Kidney (tissue), 14 donors: ENCODE data around the gene FAM156A. TPM values are rescaled to one million over a fixed set of nuclear protein-coding genes. Genes with fewer than 3 reads are reported as not detected.
"Not testable (repeated sequence)": the region's sequence is repeated elsewhere in the genome, so short reads cannot be mapped to it uniquely, and the experiment has no call there.

ENCODE experiments used
- DNase-seq, 5 donors: peaks; one replicate each; pipeline ENCODE4 v3.0.0-alpha.2; 2013 to 2020
- FAIRE-seq: peaks from 2 replicates; lab custom pipeline; 2012; peaks lifted over from hg19 to GRCh38; lab: Jason Lieb, UNC
- H3K27ac ChIP-seq, 2 donors: one replicate each; pipeline ENCODE4 v1.7.0; 2013; ENCODE audit warnings: low read depth in 2 of 2, low read length in 2 of 2, inconsistent platforms in 1 of 2
- H3K27me3 ChIP-seq: one replicate; pipeline ENCODE4 v1.7.1; 2013; ENCODE audit warnings: low read length, inconsistent platforms; ENCODE audit not compliant: control insufficient read depth, insufficient read depth
- H3K36me3 ChIP-seq, 3 donors: one replicate each; pipeline versions ENCODE4 v1.7.0 to v1.7.1; 2013; ENCODE audit warnings: low read length in 3 of 3, control low read depth in 1 of 3, inconsistent platforms in 1 of 3; ENCODE audit not compliant: insufficient read depth in 3 of 3, control insufficient read depth in 2 of 3
- H3K4me1 ChIP-seq, 3 donors: one replicate each; pipeline versions ENCODE4 v1.7.0 to v1.7.1; 2013; ENCODE audit warnings: low read length in 3 of 3, inconsistent platforms in 1 of 3, low read depth in 1 of 3; ENCODE audit not compliant: control insufficient read depth in 2 of 3, insufficient read depth in 2 of 3
- H3K4me3 ChIP-seq, 3 donors: one replicate each; pipeline versions ENCODE4 v1.7.0 to v1.8.1; 2013; ENCODE audit warnings: low read length in 3 of 3, control low read depth in 1 of 3, inconsistent platforms in 1 of 3
- H3K9ac ChIP-seq, 3 donors: one replicate each; pipeline versions ENCODE4 v1.7.0 to v1.7.1; 2013; ENCODE audit warnings: low read length in 3 of 3, control low read depth in 1 of 3, inconsistent platforms in 1 of 3
- H3K9me3 ChIP-seq, 3 donors: one replicate each; pipeline versions ENCODE4 v1.7.0 to v1.7.1; 2013; ENCODE audit warnings: low read length in 3 of 3, control low read depth in 1 of 3, inconsistent platforms in 1 of 3; ENCODE audit not compliant: control insufficient read depth in 2 of 3, insufficient read depth in 1 of 3
- intact Hi-C: fragments of 100-400 bp; cut with DNase I; formaldehyde crosslinking; loops from one replicate; pipeline ENCODE4 v1.11.1; 2022
- polyA plus RNA-seq: library from polyadenylated mRNA; stranded (reverse); fragments of 350-450 nt; fragmentation: Illumina TruSeq; extraction: RNeasy Lipid Tissue Mini Kit (QIAGEN cat#74804); gene quantifications from one replicate; pipeline ENCODE4 v1.2.3, GENCODE V29; 2014; ENCODE audit warnings: low read depth, low replicate concordance; ENCODE audit not compliant: insufficient read depth
- total RNA-seq: library from RNA; stranded (reverse); fragmentation: NEBNext Ultra II Directional; extraction: Animal tissue kit (Norgen Biotek cat#: 25700); gene quantifications from one replicate; pipeline ENCODE4 v1.2.1, GENCODE V29; 2021
- TF ChIP-seq, protein P1 (sequence below): IDR thresholded peaks from 3 replicates; pipeline ENCODE4 v1.5.1; 2012; ENCODE audit warnings: mild to moderate bottlenecking, moderate library complexity, borderline replicate concordance; ENCODE audit not compliant: insufficient read depth; ENCODE audit errors: extremely low read depth
- donor health status: control.
- donor health status: control.
- donor health status: control.
- donor health status: control.
- donor health status: control.
- donor health status: DM: yes; HTN: yes; CAD: no.
- donor health status: Normal renal cell carcinoma (clear cell type).

FAM156A gene
- total and polyA plus RNA-seq, 2 donors from 2014 or later, result 9.9 to 20.5 TPM

DNA sequence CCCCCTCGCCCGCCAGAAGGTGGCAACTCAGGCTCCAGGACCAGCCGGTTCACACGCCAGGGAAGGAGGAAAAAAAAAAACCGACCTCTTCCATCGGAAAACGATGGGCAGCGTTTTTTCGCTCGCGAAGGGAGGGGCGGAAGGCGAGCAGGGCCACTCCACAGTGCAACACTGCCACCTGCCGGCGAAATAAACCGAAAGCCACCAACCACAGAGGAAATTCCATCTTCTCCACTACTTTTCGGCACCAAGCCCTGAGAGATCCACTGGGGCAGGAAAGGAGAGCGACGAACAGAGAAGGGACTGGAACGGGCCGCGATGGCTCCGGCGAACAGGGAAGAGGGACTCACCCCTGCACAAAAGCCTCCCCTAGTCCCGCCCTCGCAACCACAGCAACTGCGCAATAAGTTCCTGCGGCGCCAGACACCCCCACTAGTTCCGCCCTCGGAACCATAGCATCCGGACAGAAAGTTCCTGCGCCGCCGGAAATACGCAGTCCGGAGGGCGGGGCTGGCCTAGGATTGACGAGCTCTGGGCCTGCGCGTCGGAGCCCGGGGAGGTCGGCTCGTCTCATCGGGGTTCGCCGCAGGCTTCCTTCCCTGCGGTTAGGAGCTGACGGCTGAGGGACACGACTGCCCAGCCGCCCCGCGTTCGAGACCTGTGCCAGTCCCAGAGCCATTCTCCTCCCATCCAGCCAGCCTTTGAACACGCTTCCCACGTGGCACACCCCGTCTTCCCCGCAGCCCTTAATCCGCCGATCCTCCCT, 23.4 kb downstream of the FAM156A start:
- TF ChIP-seq, protein P1, sequence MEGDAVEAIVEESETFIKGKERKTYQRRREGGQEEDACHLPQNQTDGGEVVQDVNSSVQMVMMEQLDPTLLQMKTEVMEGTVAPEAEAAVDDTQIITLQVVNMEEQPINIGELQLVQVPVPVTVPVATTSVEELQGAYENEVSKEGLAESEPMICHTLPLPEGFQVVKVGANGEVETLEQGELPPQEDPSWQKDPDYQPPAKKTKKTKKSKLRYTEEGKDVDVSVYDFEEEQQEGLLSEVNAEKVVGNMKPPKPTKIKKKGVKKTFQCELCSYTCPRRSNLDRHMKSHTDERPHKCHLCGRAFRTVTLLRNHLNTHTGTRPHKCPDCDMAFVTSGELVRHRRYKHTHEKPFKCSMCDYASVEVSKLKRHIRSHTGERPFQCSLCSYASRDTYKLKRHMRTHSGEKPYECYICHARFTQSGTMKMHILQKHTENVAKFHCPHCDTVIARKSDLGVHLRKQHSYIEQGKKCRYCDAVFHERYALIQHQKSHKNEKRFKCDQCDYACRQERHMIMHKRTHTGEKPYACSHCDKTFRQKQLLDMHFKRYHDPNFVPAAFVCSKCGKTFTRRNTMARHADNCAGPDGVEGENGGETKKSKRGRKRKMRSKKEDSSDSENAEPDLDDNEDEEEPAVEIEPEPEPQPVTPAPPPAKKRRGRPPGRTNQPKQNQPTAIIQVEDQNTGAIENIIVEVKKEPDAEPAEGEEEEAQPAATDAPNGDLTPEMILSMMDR, result peak; percentile 78
- Histone ChIP-seq H3K27ac (peak overlapping the region; percentile 96 to 97), H3K9ac (peak overlapping the region; percentile 80 to 98 (median 86)), H3K9me3 (no peaks in the 10 kb centered on the region), H3K27me3 (no peaks in the 10 kb centered on the region), H3K36me3 (no peaks in the 10 kb centered on the region), H3K4me1 (no peaks in the 10 kb centered on the region), H3K4me3 (peak overlapping the region; percentile 84 to 99 (median 87))
- DNase-seq (peak; percentile 95 to 99 (median 97)), FAIRE-seq (no peak)
- intact Hi-C loops, result no loop called here

DNA sequence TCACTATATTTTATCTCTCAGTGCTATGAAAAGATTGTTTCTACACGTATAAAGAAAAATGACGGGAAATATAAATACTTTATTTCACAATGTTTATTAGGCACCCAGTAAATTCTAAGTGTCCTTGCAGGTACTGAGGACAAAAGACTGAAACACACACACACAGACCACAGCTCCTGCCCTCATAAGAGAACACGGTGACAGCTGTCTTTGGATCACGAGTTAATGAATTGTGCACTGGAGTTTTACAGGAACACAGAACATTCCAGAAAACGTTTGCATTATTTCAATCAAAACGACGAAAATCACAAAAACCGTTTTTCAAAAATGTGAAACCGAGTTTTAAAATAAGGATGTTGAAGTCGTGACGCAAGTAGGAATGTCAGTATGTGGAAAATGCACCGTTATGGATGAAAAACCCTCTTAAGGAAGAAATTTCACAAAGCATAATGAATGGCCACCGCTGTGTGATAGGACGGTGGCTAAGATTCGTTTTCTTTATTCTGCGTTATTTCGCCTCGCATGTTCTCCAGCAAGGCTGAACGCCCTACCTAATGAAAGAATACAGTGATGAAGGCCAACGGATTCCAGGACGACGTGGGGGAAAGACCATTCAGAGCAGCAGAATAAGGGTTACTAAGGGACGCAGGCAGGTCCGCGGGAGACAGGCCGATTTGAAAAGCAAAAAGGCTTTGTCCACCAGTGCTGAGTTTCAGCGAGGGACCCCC, 24.2 kb downstream of the FAM156A start:
- H3K4me3 ChIP-seq, result peak overlapping the region; percentile 84 to 99 (median 87)
- DNase-seq, result peak in 1 of 5 donors; percentile 25
- no peaks in the 10 kb centered on the region for H3K27me3 ChIP-seq
- intact Hi-C loops, result no loop called here
- TF ChIP-seq, protein P1, result no peak
- H3K9me3 ChIP-seq, result no peaks in the 10 kb centered on the region
- H3K36me3 ChIP-seq, result no peaks in the 10 kb centered on the region
- no peaks in the 10 kb centered on the region for H3K4me1 ChIP-seq
- H3K9ac ChIP-seq, result peak overlapping the region; percentile 41 to 95 (median 82)
- FAIRE-seq, result no peak
- peak overlapping the region; percentile 96 to 97 for H3K27ac ChIP-seq

DNA sequence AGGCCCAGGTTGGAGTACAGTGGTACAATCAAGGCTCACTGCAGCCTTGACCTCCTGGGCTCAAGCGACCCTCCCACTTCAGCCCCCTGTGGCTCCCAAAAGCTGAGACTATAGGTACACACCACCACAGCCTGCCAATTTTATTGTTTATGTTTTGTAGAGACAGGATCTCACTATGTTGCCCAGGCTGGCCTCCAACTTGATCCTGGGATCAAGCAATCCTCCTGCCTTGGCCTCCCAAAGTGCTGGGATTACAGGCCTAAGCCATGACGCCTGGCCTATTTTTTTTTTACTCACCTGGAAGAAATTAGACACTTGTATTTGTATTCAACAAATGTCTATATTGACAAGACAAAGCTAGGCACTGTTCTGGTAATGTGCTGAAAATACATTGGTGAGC, 25.1 kb downstream of the FAM156A start:
- Histone ChIP-seq H3K36me3 (no peaks in the 10 kb centered on the region), H3K27me3 (no peaks in the 10 kb centered on the region), H3K9ac (no peak overlapping the region), H3K4me3 (no peak overlapping the region), H3K4me1 (no peaks in the 10 kb centered on the region), H3K27ac (no peak overlapping the region), H3K9me3 (no peaks in the 10 kb centered on the region)
- no peak for DNase-seq
- no peak for FAIRE-seq
- intact Hi-C loops, result no loop called here
- TF ChIP-seq, protein P1, result no peak

DNA sequence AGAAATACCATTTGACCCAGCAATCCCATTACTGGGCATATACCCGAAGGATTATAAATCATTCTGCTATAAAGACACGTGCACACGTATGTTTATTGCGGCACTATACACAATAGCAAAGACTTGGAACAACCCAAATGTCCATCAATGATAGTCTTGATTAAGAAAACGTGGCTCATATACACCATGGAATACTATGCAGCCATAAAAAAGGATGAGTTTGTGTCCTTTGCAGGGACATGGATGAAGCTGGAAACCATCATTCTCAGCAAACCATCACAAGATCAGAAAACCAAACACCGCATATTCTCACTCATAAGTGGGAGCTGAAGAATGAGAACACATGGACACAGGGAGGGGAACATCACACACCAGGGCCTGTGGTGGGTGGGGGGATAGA, 28.1 kb downstream of the FAM156A start:
- H3K27ac ChIP-seq, H3K4me1 ChIP-seq, intact Hi-C loops, DNase-seq, H3K9me3 ChIP-seq, FAIRE-seq, H3K4me3 ChIP-seq, H3K27me3 ChIP-seq, H3K36me3 ChIP-seq, H3K9ac ChIP-seq: not testable (repeated sequence)
